Measurements from ENCODE around the gene ADRM1. TPM values are rescaled to one million over a fixed set of nuclear protein-coding genes. Genes with fewer than 3 reads are reported as not detected.

Gene ADRM1
- total RNA-seq, 1 experiment from 2014 or later, result 227 TPM

DNA sequence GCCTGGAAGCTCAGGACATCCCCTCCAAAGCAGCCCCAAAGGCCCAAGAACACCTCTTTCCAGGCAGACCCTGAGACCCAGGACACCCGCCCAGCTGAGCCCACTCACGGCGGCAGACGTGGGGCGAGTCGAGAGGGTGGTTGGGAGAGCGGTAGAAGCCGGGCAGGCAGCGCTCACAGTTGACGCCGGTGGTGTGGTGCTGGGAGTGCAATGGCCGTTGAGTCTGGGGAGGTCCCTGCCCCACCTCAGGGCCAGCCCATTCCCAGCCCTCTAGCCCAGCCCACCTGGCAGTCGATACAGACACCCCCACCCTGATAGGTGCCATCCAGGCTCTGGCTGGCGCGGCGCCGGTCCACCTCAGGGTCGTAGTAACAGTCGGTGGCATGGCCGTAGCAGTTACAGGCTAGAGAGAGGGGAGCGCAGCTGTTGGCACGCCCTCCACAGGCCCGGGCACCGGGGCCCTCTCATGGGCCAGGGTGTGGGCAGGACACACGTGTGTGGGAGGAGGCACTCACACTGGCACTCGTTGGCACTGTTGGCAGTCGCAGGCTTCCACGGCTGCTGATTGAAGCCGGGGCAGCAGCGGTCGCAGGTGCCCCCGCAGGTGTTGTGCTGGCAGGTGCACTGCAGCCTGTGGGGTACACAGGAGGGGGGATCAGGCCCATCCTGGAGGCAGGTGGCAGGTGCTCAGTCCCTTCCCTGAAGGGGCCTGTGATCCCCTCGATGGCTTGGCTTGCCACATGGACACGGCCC lies 43.8 kb downstream of the ADRM1 start:
- BruUV-seq (replicated peaks), result no TSS peak
- TF ChIP-seq, protein P1, sequence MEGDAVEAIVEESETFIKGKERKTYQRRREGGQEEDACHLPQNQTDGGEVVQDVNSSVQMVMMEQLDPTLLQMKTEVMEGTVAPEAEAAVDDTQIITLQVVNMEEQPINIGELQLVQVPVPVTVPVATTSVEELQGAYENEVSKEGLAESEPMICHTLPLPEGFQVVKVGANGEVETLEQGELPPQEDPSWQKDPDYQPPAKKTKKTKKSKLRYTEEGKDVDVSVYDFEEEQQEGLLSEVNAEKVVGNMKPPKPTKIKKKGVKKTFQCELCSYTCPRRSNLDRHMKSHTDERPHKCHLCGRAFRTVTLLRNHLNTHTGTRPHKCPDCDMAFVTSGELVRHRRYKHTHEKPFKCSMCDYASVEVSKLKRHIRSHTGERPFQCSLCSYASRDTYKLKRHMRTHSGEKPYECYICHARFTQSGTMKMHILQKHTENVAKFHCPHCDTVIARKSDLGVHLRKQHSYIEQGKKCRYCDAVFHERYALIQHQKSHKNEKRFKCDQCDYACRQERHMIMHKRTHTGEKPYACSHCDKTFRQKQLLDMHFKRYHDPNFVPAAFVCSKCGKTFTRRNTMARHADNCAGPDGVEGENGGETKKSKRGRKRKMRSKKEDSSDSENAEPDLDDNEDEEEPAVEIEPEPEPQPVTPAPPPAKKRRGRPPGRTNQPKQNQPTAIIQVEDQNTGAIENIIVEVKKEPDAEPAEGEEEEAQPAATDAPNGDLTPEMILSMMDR (IDR thresholded peaks at IDR 0.05; ENCODE audit: unreplicated experiment), result no peak
- peaks cover 96% of the 10 kb centered on the region for H3K36me3 Mint-ChIP-seq (ENCODE audit: insufficient read depth, unreplicated experiment)
- CTCF ChIA-PET, result no interaction called here
- no peak overlapping the region for H3K27ac Mint-ChIP-seq (ENCODE audit: unreplicated experiment)
- no peaks in the 10 kb centered on the region for H3K27me3 Mint-ChIP-seq (ENCODE audit: unreplicated experiment)
- no peak overlapping the region for H3K4me3 Mint-ChIP-seq (ENCODE audit: low read depth, unreplicated experiment)
- intact Hi-C loops (cut with micrococcal nuclease; ENCODE audit: unreplicated experiment), result no loop called here
- peaks cover 25% of the 10 kb centered on the region for H3K4me1 Mint-ChIP-seq (ENCODE audit: low read depth, unreplicated experiment)
- no peak for DNase-seq
- peaks cover 3% of the 10 kb centered on the region for H3K9me3 Mint-ChIP-seq (ENCODE audit: low read depth, unreplicated experiment)

DNA sequence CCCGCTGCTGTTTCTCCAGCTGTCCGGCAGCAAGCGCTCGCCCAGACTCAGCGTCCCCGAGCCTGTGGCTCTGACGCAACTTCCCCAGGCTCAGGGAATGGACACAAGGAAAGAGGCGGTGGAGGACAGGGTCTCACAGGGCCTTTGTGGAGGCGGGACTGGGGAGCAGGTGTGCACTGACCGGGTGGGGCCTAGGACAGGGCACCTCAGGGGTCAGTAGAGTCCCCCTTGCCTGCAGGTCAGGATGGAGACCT lies 44.3 kb downstream of the ADRM1 start:
- no TSS peak for BruUV-seq (replicated peaks)
- peaks cover 25% of the 10 kb centered on the region for H3K4me1 Mint-ChIP-seq (ENCODE audit: low read depth, unreplicated experiment)
- no peak for DNase-seq
- H3K9me3 Mint-ChIP-seq (ENCODE audit: low read depth, unreplicated experiment), result peaks cover 3% of the 10 kb centered on the region
- intact Hi-C loops (cut with micrococcal nuclease; ENCODE audit: unreplicated experiment), result no loop called here
- no peak overlapping the region for H3K27ac Mint-ChIP-seq (ENCODE audit: unreplicated experiment)
- TF ChIP-seq, protein P1 (IDR thresholded peaks at IDR 0.05; ENCODE audit: unreplicated experiment), result no peak
- peaks cover 96% of the 10 kb centered on the region for H3K36me3 Mint-ChIP-seq (ENCODE audit: insufficient read depth, unreplicated experiment)
- H3K27me3 Mint-ChIP-seq (ENCODE audit: unreplicated experiment), result no peaks in the 10 kb centered on the region
- CTCF ChIA-PET, result no interaction called here
- H3K4me3 Mint-ChIP-seq (ENCODE audit: low read depth, unreplicated experiment), result no peak overlapping the region

DNA sequence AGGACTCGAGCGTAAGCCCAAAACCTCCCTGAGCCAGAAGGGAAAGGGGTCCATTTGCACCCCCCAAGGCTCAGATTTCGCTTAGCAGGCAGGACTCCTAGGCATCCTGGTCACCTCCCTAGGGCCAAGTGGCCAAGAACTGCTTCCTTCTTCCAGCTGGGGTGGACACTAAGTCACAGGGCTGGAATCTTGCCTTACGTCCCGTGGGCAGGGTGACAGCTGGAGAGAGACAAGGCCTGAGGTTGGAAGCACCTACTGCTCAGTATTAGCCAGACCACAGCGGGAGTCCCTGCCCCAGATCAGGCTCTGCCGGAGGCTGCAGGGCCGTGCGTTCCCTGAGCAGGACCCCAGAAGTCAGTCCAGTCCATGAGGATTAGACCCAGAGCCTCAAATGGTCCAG lies 44.6 kb downstream of the ADRM1 start:
- CTCF ChIA-PET, result no interaction called here
- DNase-seq, result no peak
- BruUV-seq (replicated peaks), result no TSS peak
- intact Hi-C loops (cut with micrococcal nuclease; ENCODE audit: unreplicated experiment), result no loop called here
- H3K4me3 Mint-ChIP-seq (ENCODE audit: low read depth, unreplicated experiment), result no peak overlapping the region
- H3K4me1 Mint-ChIP-seq (ENCODE audit: low read depth, unreplicated experiment), result peaks cover 25% of the 10 kb centered on the region
- TF ChIP-seq, protein P1 (IDR thresholded peaks at IDR 0.05; ENCODE audit: unreplicated experiment), result no peak
- no peaks in the 10 kb centered on the region for H3K27me3 Mint-ChIP-seq (ENCODE audit: unreplicated experiment)
- H3K36me3 Mint-ChIP-seq (ENCODE audit: insufficient read depth, unreplicated experiment), result peaks cover 96% of the 10 kb centered on the region
- no peak overlapping the region for H3K27ac Mint-ChIP-seq (ENCODE audit: unreplicated experiment)
- peaks cover 3% of the 10 kb centered on the region for H3K9me3 Mint-ChIP-seq (ENCODE audit: low read depth, unreplicated experiment)

DNA sequence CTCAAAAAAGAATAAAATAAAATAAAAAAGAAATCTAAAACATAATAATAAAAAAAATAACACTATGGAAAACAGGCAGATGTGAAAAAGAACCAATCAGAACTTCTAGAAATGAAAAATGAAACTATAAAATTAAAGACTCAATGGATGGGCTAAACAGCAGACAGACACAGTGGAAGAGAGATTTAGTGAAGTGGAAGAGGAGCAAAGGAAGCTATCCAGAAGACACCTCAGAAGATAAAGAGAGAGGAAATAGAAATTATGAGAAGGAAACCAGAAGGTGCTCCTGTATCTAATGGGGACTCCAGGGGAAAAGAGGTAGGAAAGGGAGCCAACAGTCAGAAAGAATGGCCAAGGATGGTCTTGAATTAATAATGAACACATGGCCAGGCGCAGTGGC lies 45.8 kb downstream of the ADRM1 start:
- no TSS peak for BruUV-seq (replicated peaks)
- intact Hi-C loops (cut with micrococcal nuclease; ENCODE audit: unreplicated experiment), result no loop called here
- Mint-ChIP-seq H3K27me3 (ENCODE audit: unreplicated experiment) (no peaks in the 10 kb centered on the region), H3K9me3 (ENCODE audit: low read depth, unreplicated experiment) (peaks cover 3% of the 10 kb centered on the region), H3K4me3 (ENCODE audit: low read depth, unreplicated experiment) (no peak overlapping the region), H3K27ac (ENCODE audit: unreplicated experiment) (peak overlapping the region; percentile 31), H3K4me1 (ENCODE audit: low read depth, unreplicated experiment) (peaks cover 25% of the 10 kb centered on the region), H3K36me3 (ENCODE audit: insufficient read depth, unreplicated experiment) (peaks cover 95% of the 10 kb centered on the region)
- no peak for DNase-seq
- TF ChIP-seq, protein P1 (IDR thresholded peaks at IDR 0.05; ENCODE audit: unreplicated experiment), result no peak
- CTCF ChIA-PET, result no interaction called here

All from Calu3 (cell line).